GM19395 (cell line): ENCODE data around the gene FAM131A.
A peak's percentile ranks its signal among the peaks of the same experiment; 100 is the strongest.

Source experiments
- ATAC-seq: cut with Tn5 transposase; IDR thresholded peaks from one replicate; pipeline ENCODE4 v1.9.1; 2021; ENCODE audit warnings: mild to moderate bottlenecking, moderate library complexity; ENCODE audit not compliant: unreplicated experiment

Gene FAM131A

DNA sequence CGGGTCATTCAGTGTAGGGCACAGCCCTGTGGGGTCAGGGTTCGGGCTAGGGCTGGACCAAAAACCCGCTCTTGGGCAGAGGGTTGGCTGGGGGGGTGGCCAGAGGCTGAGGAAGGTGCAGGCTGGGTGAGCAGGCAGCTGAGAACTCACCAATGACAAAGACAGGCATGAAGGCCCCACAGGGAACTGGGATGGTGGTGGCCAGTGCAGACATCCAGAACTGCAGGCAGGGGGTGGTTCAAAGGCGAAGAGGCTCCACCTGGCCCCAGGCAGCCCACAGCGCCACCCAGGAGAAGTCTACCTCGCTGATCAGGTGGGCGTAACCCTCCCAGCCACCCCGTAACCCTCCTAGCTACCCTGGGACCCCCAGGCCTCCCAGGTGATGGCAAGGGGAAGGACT is 17.4 kb downstream of the FAM131A start:
- ATAC-seq, result no peak

DNA sequence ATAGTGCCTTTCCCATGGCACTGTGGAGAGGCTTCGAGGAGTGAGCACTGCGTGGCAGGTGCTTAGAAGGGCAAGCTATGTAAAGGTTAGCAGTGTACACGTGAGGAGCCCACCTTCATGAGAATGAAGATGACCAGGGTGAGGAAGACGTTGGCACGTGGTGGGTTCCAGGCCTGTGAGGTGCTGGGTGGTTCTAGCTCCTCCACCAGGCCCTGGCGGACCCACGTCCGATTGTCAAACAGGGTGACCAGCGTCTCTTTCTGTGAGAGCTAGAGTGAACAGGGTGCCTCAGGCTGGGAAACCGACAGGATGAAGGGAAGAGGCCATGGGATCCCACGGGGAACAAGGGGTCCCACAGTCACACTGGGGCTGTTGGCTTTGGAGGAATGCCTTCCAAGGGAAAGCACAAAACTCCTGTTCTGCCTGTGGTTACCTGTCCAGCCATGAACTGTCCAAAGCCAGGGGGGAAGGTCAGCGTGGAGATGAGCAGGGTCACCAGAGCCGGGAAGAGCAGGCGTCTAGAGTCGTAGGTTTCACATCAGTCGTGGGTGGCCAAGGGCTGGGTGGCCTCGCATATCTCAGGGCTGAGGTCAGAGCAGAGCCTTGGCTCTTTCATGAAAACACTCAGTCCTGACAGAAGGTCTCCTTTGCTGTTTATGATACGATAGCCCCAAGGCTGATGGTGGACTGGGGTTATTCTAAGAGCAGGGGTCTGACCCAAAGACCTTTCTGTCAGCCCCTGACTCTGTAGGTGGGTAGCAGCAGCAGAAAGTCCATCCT is 18.1 kb downstream of the FAM131A start:
- no peak for ATAC-seq

DNA sequence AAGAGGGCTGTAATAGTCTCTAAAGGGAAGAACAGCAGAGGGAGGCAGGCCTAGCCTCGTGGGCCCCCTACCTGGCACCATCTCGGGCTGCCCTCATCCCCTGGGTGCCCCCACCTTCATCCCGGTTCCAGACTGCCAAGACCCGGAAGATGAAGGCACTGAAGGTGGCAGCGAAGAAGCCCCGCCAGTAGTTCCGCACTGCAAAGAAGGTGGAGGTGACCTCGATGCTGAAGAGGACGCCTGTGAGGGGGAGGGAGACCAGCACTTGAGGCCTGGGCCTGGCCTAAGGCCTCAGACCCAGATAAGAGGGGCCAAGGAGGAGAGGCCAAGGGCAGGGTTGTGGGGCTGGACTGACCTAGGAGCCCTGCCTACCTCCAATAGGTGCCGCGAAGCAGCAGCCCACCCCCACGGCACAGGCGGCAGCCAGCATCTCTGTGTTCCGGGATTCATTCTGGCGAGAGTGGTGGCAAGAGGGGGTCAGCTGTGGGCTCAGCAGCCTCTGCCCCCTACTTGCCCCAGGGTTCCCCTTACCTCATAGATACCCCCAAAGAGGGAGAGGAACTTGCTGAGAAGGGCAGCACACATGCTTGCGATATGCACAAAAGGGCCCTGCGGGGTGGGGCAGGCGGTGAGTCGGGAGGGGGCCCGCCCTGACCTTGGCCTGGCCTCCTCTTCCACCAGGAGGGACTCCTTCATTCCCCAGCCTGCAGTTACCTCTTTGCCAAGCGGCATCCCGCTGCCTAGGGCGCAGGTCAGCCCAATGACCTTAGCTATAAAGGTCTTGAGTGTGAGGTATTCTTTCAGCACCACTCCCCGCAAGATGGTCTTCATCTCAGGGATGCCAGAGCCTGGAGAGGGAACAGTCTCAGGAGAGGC is 20.1 kb downstream of the FAM131A start:
- ATAC-seq, result no peak

DNA sequence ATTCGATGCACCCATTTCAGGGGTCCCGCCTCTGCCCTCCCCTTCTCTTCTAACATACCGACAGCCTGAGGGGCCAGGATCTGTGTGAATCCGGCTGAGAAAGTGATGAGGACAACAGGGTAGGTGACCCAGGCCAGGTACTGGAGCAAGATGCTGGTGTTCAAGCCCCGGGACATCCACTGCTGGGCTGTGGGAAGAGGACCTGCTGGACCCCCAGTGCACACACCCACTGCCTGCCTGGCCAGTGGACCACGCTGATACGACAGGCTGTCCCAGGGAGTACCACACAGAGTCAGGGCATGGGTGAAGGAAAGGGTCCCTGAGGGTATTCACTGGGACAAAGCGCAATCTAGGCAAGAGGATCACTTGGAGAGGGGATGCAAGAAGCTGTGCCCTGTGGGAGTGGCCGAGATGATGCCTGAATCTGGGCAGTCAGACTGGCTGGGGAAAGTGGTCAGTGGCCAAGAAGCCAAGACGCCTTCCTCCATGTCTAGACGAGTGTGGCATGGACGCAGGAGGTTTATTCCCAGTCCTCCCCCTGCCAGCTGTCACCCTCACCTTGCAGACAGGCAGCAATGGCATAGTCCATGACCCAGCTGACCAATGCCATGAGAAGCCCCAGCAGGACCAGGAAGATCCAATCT is 20.8 kb downstream of the FAM131A start:
- no peak for ATAC-seq

- no peak for ATAC-seq
Measured at GRCh38 chr3:184358921-184359350, 21.5 kb downstream of the FAM131A start.

DNA sequence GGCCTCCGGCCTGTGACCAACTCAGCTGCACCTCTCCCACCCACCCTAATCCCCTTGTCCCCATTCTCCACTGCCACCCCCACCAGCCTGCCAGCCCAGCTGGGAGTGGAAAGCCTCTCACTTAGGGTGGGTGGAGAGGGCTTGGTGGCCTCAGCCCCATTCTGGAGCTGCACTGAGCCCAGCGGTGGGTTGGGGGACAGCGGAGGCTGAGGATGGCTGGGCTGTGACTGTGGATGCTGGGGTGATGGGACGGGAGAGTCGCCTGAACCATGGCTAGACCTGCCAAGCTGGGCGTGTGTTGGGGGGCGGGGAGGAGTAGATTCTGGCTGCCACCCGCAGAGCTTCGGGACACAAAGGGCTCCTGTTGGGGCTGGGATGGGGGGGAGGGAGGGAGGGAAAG is 22.2 kb downstream of the FAM131A start:
- no peak for ATAC-seq

DNA sequence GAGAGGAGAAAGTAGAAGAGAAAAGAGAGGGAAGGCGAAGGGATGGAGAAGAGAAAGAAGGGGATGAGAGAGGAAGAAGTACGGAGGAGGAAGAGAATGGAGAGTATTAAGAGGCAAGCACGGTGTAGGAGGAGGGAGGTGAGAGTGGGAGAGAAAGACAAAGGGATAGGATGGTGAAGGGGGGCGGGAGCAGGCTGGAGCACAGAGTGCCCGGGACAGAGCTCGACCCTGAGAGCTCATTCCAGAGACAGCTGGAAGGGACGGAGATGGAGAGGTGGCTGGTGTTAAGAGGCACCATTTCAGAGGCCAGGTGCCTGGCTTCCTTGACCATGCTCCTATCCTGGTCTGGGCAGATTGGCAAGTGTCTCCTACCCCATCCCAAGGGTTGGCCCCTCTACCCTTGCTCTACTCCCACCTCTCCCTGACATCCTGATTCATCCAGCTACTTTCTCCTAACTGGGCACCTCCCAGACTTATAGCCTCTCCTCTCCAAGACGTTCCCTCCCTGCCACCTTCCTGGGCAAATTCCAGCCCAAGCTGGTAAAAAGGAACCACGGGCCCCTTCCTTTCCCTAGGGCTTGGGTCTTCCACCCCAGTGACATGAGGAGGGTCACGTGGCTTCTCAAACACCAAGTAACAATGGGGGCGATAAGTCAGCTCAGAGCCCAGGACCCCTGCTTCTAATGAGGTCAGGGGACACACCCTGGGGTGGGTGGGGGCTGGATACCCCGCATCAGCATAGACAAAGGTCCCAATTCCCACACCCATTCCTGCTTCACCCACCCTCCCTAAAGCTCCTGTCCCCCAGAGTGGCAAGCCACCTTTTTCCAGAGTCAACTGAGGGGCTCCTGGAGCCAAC is 22.9 kb downstream of the FAM131A start:
- no peak for ATAC-seq

- ATAC-seq, result peak; percentile 9
Measured at GRCh38 chr3:184360929-184361531, 23.6 kb downstream of the FAM131A start.

- peak; percentile 21 for ATAC-seq
Measured at GRCh38 chr3:184361532-184361931, 24.1 kb downstream of the FAM131A start, which contains the start of the genes CLCN2 and POLR2H. Gene CLCN2 (minus strand): TSS chr3:184361605. CDS start chr3:184361479, 126 bp downstream. Gene POLR2H (plus strand): TSS chr3:184361710. CDS start chr3:184363493, 1,783 bp downstream.

DNA sequence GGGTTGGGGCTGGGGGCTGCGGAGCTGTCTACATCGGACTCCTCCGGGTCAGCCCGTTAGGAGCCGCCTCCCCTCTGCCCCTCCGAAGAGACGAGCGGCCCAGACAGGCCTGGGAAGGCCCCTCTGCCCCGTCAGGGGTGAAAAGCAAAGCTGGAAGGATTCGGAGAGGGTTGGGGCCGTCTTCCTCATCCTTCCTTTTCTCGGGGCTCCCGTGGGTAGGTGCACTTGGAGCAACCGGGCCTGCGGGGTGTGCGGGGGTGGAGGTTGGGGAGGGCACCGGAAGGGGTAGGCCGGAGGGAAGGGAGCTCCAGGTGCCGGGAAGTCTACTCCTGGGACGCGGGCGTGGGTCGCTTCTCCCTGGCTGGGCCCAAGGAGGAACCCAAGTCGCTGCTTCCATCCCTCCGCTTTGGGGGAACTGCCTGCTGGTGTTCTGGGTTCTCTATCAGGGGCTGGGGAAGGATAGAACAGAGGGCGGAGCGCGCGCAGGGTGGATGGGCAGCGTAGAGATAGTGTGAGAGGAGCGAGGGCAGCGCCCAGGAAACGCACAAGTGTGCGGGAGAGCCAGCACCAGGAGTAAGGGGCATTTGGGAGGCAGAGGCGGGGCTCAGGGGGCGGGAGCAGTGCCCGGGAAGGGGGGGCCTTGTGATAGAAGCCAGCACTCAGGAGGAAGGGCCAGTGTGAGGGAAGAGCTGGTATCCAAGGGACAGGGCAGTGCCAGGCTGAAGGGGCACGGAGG is 24.7 kb downstream of the FAM131A start:
- peak; percentile 8 for ATAC-seq

- peak; percentile 88 for ATAC-seq
Measured at GRCh38 chr3:184362668-184363546, 25.5 kb downstream of the FAM131A start.

GRCh38 chr3:184366619-184367289 is 29.4 kb downstream of the FAM131A start:
- ATAC-seq, result no peak

DNA sequence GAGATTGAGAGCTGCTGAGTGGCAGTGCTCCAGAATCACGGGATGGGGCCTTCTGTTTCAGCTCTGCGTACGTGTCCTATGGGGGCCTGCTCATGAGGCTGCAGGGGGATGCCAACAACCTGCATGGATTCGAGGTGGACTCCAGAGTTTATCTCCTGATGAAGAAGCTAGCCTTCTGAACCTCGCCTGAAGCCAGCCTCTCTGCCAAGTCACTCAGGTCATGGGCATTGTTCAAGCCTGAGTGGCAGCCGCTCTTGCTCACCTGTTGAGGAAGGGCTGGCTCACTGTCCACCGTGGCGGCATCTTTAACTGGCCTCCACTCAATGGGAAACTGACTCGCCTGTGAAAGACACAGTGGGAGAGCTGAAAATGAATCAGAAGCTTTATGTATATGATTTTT is 30.7 kb downstream of the FAM131A start:
- ATAC-seq, result no peak

DNA sequence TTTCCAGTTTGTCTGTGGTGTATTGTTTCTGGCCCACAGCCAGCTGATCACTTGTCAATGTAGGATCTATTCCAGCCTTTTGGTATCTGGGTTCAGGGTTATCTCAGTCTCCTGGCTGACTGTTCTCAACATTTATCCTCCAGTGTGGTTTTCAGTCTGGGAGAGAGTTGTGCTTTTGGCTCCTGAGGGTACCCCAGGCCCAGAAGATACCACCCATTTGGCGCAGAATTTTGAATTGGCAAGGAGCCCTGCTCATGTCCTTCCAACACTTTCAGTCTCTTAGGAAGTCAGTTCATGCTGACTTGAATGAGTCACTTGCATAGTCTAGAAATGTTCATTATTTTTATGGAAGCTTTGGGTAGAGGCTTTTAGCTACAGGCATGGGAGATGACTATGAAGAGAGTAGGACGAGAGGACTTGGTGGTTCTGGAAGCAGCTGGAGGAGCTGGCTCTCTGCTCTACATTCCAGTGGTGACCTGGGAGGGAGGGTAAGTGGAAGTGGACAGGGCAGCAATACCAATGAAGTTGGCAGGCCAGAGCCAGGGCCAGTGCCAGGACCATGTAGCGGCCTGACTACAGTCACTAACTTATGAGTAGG is 31.3 kb downstream of the FAM131A start:
- no peak for ATAC-seq

DNA sequence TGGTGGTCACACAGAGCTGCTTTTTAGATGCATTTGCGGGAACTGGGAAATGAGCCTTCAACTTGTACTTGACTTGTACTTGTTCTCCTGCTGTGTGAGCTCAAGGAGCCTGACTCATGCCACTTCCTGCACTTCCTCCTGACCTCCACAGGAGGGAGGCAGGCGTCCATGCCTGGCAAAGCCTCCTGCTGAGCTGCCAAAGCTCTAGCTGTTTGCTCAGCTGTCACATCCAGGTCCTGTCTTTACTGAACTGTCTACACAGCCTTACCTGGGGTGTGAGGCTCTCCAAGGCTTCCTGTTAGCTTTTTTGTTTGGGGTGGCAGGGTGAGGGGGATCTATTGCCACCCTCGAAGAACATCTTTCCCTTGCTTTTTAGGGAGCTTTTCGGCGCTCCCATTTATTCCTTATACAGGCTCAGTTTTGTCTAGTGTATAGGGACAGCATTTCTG is 34.2 kb downstream of the FAM131A start:
- ATAC-seq, result peak; percentile 73

- ATAC-seq, result no peak
Measured at GRCh38 chr3:184372296-184372821, 35.0 kb downstream of the FAM131A start.

GRCh38 chr3:184372911-184373310 is 35.5 kb downstream of the FAM131A start:
- ATAC-seq, result no peak
